ENCODE data around the gene HELZ. TPM values are rescaled to one million over a fixed set of nuclear protein-coding genes. Genes with fewer than 3 reads are reported as not detected.
"Not testable (repeated sequence)": the region's sequence is repeated elsewhere in the genome, so short reads cannot be mapped to it uniquely, and the experiment has no call there.

HELZ gene
- total and polyA plus RNA-seq, 2 of the 8 experiments (the other 6 are each of a cell fraction or from before 2014, with no cell fraction given) = 10.0 to 48.7 TPM

GRCh38 chr17:67143318-67143717 lies 101.7 kb downstream of the HELZ start (continued):
- no peak for TF ChIP-seq SIX5 (IDR thresholded peaks at IDR 0.05; ENCODE audit: low read depth, low read length)

DNA sequence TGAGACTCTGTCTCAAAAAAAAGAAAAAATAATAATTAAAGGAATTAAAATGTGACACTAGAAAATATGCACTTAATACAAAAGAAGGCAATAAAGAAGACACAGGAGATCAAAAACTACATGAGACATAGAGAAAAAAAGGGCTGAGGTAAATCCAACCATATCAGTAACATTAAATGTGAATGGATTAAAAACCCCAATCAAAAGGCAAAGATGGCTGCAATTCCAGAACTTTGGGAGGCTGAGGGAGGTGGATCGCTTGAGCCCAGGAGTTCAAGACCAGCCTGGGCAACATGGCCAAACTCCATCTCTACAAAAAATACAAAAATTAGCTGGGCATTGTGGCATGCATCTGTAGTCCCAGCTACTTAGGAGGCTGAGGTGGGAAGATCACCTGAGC lies 103.0 kb downstream of the HELZ start:
- not testable (repeated sequence) for H4K5ac ChIP-seq (ENCODE audit: insufficient read length, low read depth, low read length); H4K20me1 ChIP-seq (replicated peaks in 1 of 2; ENCODE audit: control insufficient read depth in 1 of 2, insufficient read depth in 2 of 2, low read length in 2 of 2); H3K23me2 ChIP-seq (ENCODE audit: low read depth, low read length); H2AK5ac ChIP-seq (ENCODE audit: low read depth, low read length); H3K4me3 ChIP-seq (ENCODE audit: extremely low read depth in 1 of 4, insufficient read depth in 2 of 4, low read depth in 3 of 4, low read length in 4 of 4); H4K8ac ChIP-seq (ENCODE audit: extremely low read depth, insufficient read depth, low read length); H3K18ac ChIP-seq (ENCODE audit: extremely low read depth, low read length); H3K4me2 ChIP-seq (ENCODE audit: insufficient read depth in 1 of 2, low read depth in 2 of 2, low read length in 2 of 2); H3K14ac ChIP-seq (ENCODE audit: insufficient read length); H2BK120ac ChIP-seq (replicated peaks; ENCODE audit: low read depth, low read length); H3K27me3 ChIP-seq (replicated peaks in 1 of 4; ENCODE audit: control insufficient read depth in 3 of 4, extremely low read depth in 1 of 4, insufficient read depth in 3 of 4, low read length in 3 of 4); H3K56ac ChIP-seq (replicated peaks; ENCODE audit: insufficient read length, low read depth, low read length); H3K79me1 ChIP-seq (ENCODE audit: low read depth, low read length); DNase-seq (ENCODE audit: low read depth in 1 of 2, low spot score in 2 of 2); H2AFZ ChIP-seq (ENCODE audit: low read length); H2BK5ac ChIP-seq (ENCODE audit: low read depth, low read length); H3K79me2 ChIP-seq (ENCODE audit: control insufficient read depth in 1 of 2, insufficient read depth in 2 of 2, low read length in 2 of 2); H3K23ac ChIP-seq (ENCODE audit: insufficient read length); H3K27ac ChIP-seq (ENCODE audit: low read depth, low read length); H2BK20ac ChIP-seq (ENCODE audit: low read length); H2BK15ac ChIP-seq (ENCODE audit: low read length); H3K4me1 ChIP-seq (replicated peaks in 1 of 4; ENCODE audit: control insufficient read depth in 3 of 4, insufficient read depth in 4 of 4, low read length in 3 of 4); H2BK12ac ChIP-seq (ENCODE audit: low read depth, low read length); FAIRE-seq; H3K9me3 ChIP-seq (ENCODE audit: insufficient read depth in 2 of 2, low read depth in 1 of 2, low read length in 1 of 2); H3K9ac ChIP-seq (replicated peaks in 1 of 4; ENCODE audit: extremely low read depth in 1 of 4, low read depth in 3 of 4, low read length in 3 of 4); H4K91ac ChIP-seq (replicated peaks; ENCODE audit: insufficient read length, low read length); H3K4ac ChIP-seq (replicated peaks; ENCODE audit: insufficient read length, low read depth, low read length)
- POLR2A ChIA-PET (ENCODE audit: partially characterized antibody) = interaction anchor here (1.3 kb wide), 1 partner anchor 103 kb away, joined by 3 read pairs; the partner anchor contains the start of gene HELZ
- WGBS, 2 experiments (ENCODE audit: extremely low coverage in 1 of 2, insufficient coverage in 1 of 2, insufficient read length in 1 of 2, insufficient replicate concordance in 2 of 2, low coverage in 1 of 2, low lambda C conversion rate in 2 of 2, missing lambda C conversion rate in 1 of 2) = 88% methylated on average over 1 of the region's 1 CpG; no CpG with 5 or more reads in 1 of the 2 experiments
- H3K36me3 ChIP-seq (ENCODE audit: control insufficient read depth in 2 of 4, insufficient read depth in 4 of 4, low read length in 3 of 4) = peaks cover 0 to 14% (median 2%) of the 10 kb centered on the region in 4 experiments; a peak in 3 of 8 replicates
- CTCF ChIA-PET (ENCODE audit: partially characterized antibody) = interaction anchor here (1.5 to 1.6 kb wide), 2 partner anchors 10 to 71 kb away, joined by 3 to 5 read pairs; no protein-coding TSS in a partner anchor
